ENCODE results near the gene FUT8.
"Not testable (repeated sequence)": the region's sequence is repeated elsewhere in the genome, so short reads cannot be mapped to it uniquely, and the experiment has no call there.

The FUT8 gene

DNA sequence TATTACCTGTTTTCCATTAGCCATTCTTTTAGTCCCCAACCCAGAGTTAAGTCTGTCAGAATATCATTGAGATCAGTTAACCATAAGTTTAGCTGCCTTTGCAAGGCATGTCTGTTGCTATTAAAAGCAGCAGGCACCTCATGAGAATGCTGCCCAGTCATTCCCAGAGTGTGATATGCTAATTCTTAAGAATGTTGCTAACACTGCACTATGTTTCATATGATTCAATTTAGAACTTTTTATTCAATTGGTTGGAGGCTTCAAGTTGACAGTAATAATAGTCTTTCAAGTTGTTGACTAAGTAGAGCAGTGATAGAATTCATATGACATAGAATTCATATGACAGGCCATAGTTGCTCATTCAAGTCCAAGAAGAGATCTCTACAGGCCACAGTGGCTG is 292.3 kb downstream of the FUT8 start:
- no peak for DNase-seq (ENCODE audit: low read depth, low spot score)

DNA sequence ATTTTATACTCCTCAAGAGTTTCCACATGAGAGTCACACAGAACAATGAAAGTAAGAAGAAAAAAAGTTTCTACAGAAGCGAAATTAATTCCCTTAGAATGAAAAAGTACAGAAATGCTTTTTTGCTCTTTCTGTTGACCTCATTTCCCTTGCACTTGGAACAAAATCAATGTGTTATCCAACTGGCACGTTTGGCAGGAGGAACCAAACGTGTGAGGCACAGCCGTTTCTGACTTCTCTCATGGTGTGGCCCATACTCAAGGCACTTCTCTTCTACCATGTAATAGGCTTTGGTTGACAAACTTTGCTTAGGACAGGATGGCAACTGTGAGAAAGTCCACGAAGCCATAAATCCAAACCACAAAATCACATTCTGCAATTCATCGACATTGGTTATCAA is 297.0 kb downstream of the FUT8 start:
- DNase-seq (ENCODE audit: low read depth, low spot score): no peak

GRCh38 chr14:65716813-65717212 is 304.3 kb downstream of the FUT8 start:
- DNase-seq (ENCODE audit: low read depth, low spot score): not testable (repeated sequence)

DNA sequence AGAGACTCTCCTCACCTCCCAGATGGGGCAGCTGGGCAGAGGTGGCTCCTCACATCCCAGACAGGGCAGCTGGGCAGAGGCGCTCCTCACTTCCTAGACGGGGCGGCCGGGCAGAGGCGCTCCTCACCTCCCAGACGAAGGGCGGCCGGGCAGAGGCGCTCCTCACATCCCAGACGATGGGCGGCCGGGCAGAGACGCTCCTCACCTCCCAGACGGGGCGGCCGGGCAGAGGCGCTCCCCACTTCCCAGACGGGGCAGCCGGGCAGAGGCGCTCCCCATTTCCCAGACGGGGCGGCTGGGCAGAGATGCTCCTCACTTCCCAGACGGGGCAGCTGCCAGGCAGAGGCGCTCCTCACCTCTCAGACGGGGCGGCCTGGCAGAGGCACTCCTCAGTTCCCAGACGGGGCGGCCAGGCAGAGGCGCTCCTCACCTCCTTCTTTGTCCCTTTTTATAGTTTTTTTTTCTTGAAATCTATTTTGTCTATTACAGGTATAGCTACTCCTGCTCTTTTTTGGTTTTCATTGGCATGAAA is 304.9 kb downstream of the FUT8 start:
- not testable (repeated sequence) for DNase-seq (ENCODE audit: low read depth, low spot score)

DNA sequence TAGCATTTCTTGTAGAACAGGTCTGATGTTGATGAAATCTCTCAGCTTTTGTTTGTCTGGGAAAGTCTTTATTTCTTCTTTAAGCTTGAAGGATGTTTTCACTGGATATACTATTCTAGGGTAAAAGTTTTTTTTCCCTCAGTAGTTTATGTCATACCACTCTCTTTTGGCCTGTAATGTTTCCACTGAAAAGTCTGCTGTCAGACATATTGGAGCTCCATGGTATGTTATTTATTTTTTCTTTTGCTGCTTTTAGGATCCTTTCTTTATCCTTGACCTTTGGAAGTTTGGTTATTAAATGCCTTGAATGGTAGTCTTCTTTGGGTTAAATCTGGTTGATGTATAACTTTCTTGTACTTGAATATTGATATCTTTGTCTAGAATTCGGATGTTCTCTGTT is 306.1 kb downstream of the FUT8 start:
- no peak for DNase-seq (ENCODE audit: low read depth, low spot score)

DNA sequence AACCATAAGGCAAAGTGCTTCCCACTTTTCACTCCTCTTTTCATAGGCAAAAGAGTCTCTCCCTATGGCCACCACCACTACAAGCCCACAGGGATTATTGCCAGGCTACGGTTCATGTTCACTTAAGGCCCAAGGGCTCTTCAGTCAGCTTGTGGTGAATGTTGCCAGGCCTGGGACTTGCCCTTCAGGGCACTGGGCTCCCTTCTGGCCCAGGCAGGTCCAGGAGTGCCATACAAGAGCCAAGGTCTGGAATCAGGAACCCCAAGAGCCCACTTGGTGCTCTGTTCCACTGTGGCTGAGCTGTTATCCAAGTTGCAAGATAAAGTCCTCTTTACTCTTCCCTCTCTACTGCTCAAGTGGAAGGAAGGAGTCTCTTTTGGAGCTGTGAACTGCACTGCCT is 307.6 kb downstream of the FUT8 start:
- no peak for DNase-seq (ENCODE audit: low read depth, low spot score)

GRCh38 chr14:65720743-65721142 is 308.2 kb downstream of the FUT8 start:
- DNase-seq (ENCODE audit: low read depth, low spot score): no peak

DNA sequence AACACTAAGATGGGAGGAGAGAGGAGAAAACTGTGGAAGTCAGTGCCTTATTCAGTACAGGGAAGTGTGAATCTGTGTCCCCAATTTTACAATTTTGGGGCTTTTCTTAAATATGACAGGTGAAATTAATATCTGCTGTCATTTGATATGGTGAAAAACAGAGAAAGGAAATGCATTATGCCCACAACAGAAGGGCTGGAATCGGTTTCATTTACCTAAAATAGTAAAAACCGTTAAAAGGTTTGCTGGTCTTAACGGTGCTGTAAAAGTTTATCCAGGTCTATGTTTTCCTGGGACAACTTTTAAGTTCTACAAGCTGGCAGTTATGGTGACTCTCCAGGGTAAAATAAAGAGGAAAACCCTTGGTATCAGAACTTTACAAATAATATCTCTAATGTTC is 310.8 kb downstream of the FUT8 start:
- no peak for DNase-seq (ENCODE audit: low read depth, low spot score)

- DNase-seq (ENCODE audit: low read depth, low spot score): no peak
These were observed 316.1 kb downstream of the FUT8 start for GRCh38 chr14:65728604-65729003.

GRCh38 chr14:65729566-65729965 is 317.0 kb downstream of the FUT8 start:
- DNase-seq (ENCODE audit: low read depth, low spot score): no peak

- no peak for DNase-seq (ENCODE audit: low read depth, low spot score)
These were observed 319.5 kb downstream of the FUT8 start for GRCh38 chr14:65731933-65732506.

GRCh38 chr14:65738339-65738738 is 325.8 kb downstream of the FUT8 start:
- DNase-seq (ENCODE audit: low read depth, low spot score): no peak

- no peak for DNase-seq (ENCODE audit: low read depth, low spot score)
These were observed 333.1 kb downstream of the FUT8 start for GRCh38 chr14:65745396-65746190.

DNA sequence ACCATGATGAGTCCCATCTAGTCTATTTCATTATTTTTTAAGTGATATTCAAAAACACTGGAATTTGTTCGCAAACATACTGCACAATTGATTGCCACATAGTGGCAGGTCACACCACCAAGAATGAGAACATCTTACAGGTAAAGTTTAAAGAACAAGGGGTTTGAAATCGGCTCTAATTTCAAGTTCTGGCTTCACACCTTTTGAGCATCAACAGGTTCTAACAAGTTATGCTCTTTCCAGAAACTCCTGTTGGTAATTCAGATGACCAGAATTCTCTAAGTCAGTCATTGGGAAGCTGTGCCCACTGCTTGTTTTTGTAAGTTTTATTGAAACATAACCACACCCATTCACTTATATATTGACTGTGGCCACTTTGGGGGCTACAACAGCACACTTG is 336.3 kb downstream of the FUT8 start:
- DNase-seq (ENCODE audit: low read depth, low spot score): no peak

- DNase-seq (ENCODE audit: low read depth, low spot score): no peak
These were observed 336.8 kb downstream of the FUT8 start for GRCh38 chr14:65749287-65749686.

GRCh38 chr14:65750906-65751305 is 338.4 kb downstream of the FUT8 start:
- no peak for DNase-seq (ENCODE audit: low read depth, low spot score)

GRCh38 chr14:65751510-65751909 is 339.0 kb downstream of the FUT8 start:
- no peak for DNase-seq (ENCODE audit: low read depth, low spot score)

DNA sequence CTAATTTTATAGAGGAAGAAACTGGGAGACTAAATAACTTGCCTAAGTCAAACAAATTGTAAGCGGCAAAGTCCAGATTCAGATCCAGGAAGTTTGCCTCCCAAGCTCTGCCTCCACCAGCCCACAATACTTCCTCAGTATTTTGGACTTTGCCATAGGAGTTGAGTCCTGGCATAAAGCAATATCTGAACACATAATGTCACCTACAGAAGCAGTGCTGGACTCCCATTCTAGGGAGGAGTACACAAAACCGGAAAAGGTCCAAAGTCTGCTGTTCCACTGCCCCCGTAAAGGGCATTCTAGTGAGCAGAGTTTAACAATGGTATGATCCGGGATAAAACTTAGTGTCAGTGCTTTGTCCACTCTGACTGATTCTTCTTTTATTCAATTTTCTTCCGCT is 340.5 kb downstream of the FUT8 start:
- DNase-seq (ENCODE audit: low read depth, low spot score): no peak

DNA sequence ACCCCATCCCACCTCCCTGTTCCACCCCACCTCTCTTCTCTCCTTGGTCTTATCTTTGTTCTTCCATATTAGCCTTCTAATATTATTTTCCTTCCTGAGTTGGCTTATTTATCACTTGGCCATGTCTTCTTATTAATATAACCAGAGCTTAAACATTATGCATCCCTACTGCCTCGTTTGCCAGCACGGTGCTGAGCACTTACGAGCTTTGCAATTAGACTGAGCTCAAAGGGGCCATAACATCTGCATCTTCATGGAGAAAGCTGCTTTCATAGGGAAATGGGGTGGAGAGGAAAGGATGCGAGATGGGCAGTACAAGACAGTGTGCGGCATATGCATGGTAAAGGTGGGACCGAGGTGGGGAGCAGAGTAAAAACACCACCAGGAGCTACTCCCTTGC is 342.8 kb downstream of the FUT8 start:
- DNase-seq (ENCODE audit: low read depth, low spot score): no peak

- no peak for DNase-seq (ENCODE audit: low read depth, low spot score)
These were observed 344.4 kb downstream of the FUT8 start for GRCh38 chr14:65756880-65757279.

- DNase-seq (ENCODE audit: low read depth, low spot score): no peak
These were observed 356.6 kb downstream of the FUT8 start for GRCh38 chr14:65769151-65769550.

- DNase-seq (ENCODE audit: low read depth, low spot score): no peak
These were observed 358.2 kb downstream of the FUT8 start for GRCh38 chr14:65770681-65771080.

GRCh38 chr14:65771271-65771670 is 358.7 kb downstream of the FUT8 start:
- DNase-seq (ENCODE audit: low read depth, low spot score): no peak
